Dermis microvascular lymphatic vessel endothelial cell (primary cell): ENCODE data around the gene C13orf42. TPM values are rescaled to one million over a fixed set of nuclear protein-coding genes. Genes with fewer than 3 reads are reported as not detected.

Experiments used
- DNase-seq, 2 donors: peaks; one replicate each; pipeline versions ENCODE4 v3.0.0 to v3.0.0-alpha.2; 2010; ENCODE audit warnings: low read depth in 2 of 2
- total RNA-seq: library from RNA; depleted of rRNA; stranded (reverse); fragments of >200 nt; gene quantifications from 2 replicates; pipeline ENCODE4 v1.2.1, GENCODE V29; 2014

Gene C13orf42
- total RNA-seq, 1 donor from 2014 or later: not detected

GRCh38 chr13:51034906-51035305, 76.2 kb downstream of the C13orf42 start:
- no peak for DNase-seq

GRCh38 chr13:51033421-51034185, 77.5 kb downstream of the C13orf42 start:
- DNase-seq: no peak

DNA sequence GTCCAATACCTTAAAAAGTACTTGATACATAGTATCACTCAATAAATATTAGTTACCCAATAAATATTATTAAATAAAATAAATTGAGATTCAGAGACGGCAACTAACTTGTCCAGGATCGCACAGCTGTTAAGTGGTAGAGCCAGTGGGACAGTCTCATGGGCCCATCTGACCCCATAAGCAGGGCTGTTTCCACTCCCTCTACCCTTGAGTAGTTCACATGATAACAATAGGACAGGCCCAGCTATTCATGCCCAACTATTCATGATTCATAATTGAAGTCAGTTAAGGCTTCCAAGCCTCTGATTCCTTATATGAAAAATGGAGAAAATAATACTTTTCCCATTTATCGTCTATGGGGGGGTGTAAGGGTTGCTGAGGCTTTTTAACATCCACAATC, 78.2 kb downstream of the C13orf42 start:
- no peak for DNase-seq

Other genes starting within 250 kb of the C13orf42 start
- 14.5 and 19.9 TPM in 2 replicates for gene RNASEH2B, start 201.5 kb downstream of the C13orf42 start, total RNA-seq
- gene FAM124A, start 111.1 kb upstream of the C13orf42 start, total RNA-seq: 4.6 and 7.7 TPM in 2 replicates
- not detected in 2 replicates for gene SERPINE3, start 228.4 kb upstream of the C13orf42 start, total RNA-seq